ENCODE results near the gene MS4A6E. TPM values are rescaled to one million over a fixed set of nuclear protein-coding genes. Genes with fewer than 3 reads are reported as not detected.

MS4A6E gene
- total RNA-seq, 1 donor, result not detected

DNA sequence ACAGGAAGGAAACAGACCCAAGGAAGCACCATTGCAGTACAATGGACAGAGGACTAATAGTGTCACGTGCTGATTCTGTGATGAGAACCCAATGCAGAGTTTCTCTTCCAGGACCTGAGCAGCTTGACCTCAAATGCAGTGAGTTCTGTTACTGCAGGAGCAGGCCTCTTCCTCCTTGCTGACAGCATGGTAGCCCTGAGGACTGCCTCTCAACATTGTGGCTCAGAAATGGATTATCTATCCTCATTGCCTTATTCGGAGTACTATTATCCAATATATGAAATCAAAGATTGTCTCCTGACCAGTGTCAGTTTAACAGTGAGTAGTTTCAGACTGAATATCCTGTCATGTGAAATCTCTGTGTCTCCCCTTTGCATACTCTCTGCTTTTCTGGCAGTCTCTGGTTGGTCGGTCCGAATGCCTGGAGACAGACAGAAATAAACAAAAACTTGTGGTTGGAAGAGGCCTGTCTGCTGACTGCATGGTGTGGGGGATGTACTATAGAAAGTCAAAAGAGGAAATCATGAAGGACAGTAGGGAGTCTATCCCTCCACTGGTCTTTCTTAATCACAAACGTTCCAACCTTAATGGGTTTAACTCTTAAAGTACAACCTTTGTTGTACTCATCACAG lies 62.3 kb downstream of the MS4A6E start:
- no peak overlapping the region for H3K4me3 ChIP-seq (ENCODE audit: low read depth, low read length)
- TF ChIP-seq, protein P1, sequence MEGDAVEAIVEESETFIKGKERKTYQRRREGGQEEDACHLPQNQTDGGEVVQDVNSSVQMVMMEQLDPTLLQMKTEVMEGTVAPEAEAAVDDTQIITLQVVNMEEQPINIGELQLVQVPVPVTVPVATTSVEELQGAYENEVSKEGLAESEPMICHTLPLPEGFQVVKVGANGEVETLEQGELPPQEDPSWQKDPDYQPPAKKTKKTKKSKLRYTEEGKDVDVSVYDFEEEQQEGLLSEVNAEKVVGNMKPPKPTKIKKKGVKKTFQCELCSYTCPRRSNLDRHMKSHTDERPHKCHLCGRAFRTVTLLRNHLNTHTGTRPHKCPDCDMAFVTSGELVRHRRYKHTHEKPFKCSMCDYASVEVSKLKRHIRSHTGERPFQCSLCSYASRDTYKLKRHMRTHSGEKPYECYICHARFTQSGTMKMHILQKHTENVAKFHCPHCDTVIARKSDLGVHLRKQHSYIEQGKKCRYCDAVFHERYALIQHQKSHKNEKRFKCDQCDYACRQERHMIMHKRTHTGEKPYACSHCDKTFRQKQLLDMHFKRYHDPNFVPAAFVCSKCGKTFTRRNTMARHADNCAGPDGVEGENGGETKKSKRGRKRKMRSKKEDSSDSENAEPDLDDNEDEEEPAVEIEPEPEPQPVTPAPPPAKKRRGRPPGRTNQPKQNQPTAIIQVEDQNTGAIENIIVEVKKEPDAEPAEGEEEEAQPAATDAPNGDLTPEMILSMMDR (IDR thresholded peaks at IDR 0.05; ENCODE audit: insufficient read depth, low read length), result no peak
- no peak for DNase-seq (ENCODE audit: low read depth)

DNA sequence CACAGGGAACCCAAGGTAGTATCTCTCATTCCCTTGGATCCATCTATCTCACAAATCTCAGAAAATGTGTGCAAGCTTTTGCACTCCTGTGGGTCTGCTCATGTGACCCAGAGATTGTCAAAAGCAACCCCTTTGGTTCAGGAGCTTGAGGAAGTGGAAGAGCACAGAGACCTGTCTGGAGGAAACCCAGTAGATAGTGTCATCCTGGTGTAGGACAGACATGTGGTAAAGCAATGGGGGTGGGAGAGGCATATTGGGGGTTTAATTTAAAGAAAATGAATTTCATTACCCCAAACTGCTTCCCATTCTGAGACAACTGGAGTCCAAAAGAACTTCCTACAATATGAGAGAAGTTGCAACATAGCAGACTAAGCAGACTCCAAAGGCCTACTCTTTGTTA lies 63.4 kb downstream of the MS4A6E start:
- no peak overlapping the region for H3K4me3 ChIP-seq (ENCODE audit: low read depth, low read length)
- TF ChIP-seq, protein P1 (IDR thresholded peaks at IDR 0.05; ENCODE audit: insufficient read depth, low read length), result no peak

More for the DNA sequence above, 63.4 kb downstream of the MS4A6E start:
- DNase-seq (ENCODE audit: low read depth), result no peak

Other genes with a start within 250 kb of the MS4A6E start
- 0.16 TPM in 1 of 2 replicates, not detected in the other for gene MS4A2, start 238.6 kb upstream of the MS4A6E start, total RNA-seq (ENCODE audit: low replicate concordance)
- not detected in 2 replicates for gene MS4A6A, start 144.2 kb upstream of the MS4A6E start, total RNA-seq (ENCODE audit: low replicate concordance)
- gene MS4A4E, start 84.1 kb upstream of the MS4A6E start, total RNA-seq (ENCODE audit: low replicate concordance), result not detected in 2 replicates
- not detected in 2 replicates for gene MS4A4A, start 46.6 kb upstream of the MS4A6E start, total RNA-seq (ENCODE audit: low replicate concordance)
- gene MS4A7, start 51.3 kb downstream of the MS4A6E start, total RNA-seq (ENCODE audit: low replicate concordance), result not detected in 2 replicates
- gene MS4A14, start 69.2 kb downstream of the MS4A6E start, total RNA-seq (ENCODE audit: low replicate concordance), result not detected in 2 replicates
- gene MS4A5, start 102.3 kb downstream of the MS4A6E start, total RNA-seq (ENCODE audit: low replicate concordance), result not detected in 2 replicates
- gene MS4A1, start 128.6 kb downstream of the MS4A6E start, total RNA-seq (ENCODE audit: low replicate concordance), result 0.25 TPM in 1 of 2 replicates, not detected in the other
- gene MS4A12, start 165.5 kb downstream of the MS4A6E start, total RNA-seq (ENCODE audit: low replicate concordance), result not detected in 2 replicates
- gene MS4A13, start 188.1 kb downstream of the MS4A6E start, total RNA-seq (ENCODE audit: low replicate concordance), result not detected in 2 replicates

Measured in fibroblast of the aortic adventitia (primary cell).